Large intestine (tissue), 3 donors: ENCODE measurements around the gene PSMB1. TPM values are rescaled to one million over a fixed set of nuclear protein-coding genes. Genes with fewer than 3 reads are reported as not detected.

Experiments
- DNase-seq, 2 donors: peaks; one replicate each; pipeline versions ENCODE4 v3.0.0 to v3.0.0-alpha.2; 2013
- H3K27ac ChIP-seq: one replicate; pipeline ENCODE4 v1.5.1; 2013; ENCODE audit warnings: low read length
- H3K27me3 ChIP-seq: 2 replicates; pipeline ENCODE4 v1.6.1; 2013; ENCODE audit warnings: low read length; ENCODE audit not compliant: control insufficient read depth, insufficient read depth
- H3K36me3 ChIP-seq: 2 replicates; pipeline ENCODE4 v1.6.1; 2013; ENCODE audit warnings: low read length; ENCODE audit not compliant: control insufficient read depth, insufficient read depth
- H3K4me1 ChIP-seq: one replicate; pipeline ENCODE4 v1.6.1; 2013; ENCODE audit warnings: low read length; ENCODE audit not compliant: control insufficient read depth, insufficient read depth
- H3K4me3 ChIP-seq: one replicate; pipeline ENCODE4 v1.5.1; 2013; ENCODE audit warnings: low read length
- H3K9me3 ChIP-seq: one replicate; pipeline ENCODE4 v1.6.1; 2013; ENCODE audit warnings: mild to moderate bottlenecking, low read depth, low read length, moderate library complexity; ENCODE audit not compliant: control insufficient read depth
- WGBS: methylation state at CpG from one replicate; pipeline ENCODE4 v1.1.5; 2013; ENCODE audit warnings: low lambda C conversion rate; ENCODE audit not compliant: insufficient coverage; 5-methylcytosine and 5-hydroxymethylcytosine counted together
- polyA plus RNA-seq: library from polyadenylated mRNA; unstranded; fragments of 120-200 nt; gene quantifications from one replicate; pipeline ENCODE4 v1.2.1, GENCODE V29; 2013

Gene PSMB1
- polyA plus RNA-seq, 1 donor, result 188 TPM

GRCh38 chr6:170485159-170485558 lies 67.9 kb downstream of the PSMB1 start:
- Histone ChIP-seq H3K36me3 (no peaks in the 10 kb centered on the region), H3K4me3 (no peak overlapping the region), H3K27ac (no peak overlapping the region), H3K4me1 (no peaks in the 10 kb centered on the region), H3K27me3 (peaks cover 5% of the 10 kb centered on the region), H3K9me3 (no peaks in the 10 kb centered on the region)
- WGBS, result 90% methylated on average over 4 of the region's 5 CpGs
- DNase-seq, result no peak

Other genes starting within 250 kb of the PSMB1 start
- gene FAM120B, start 246.5 kb downstream of the PSMB1 start, polyA plus RNA-seq, result 27.7 TPM
- gene TBP, start 1.1 kb upstream of the PSMB1 start, polyA plus RNA-seq, result 20.2 TPM
- gene PDCD2, start 31.3 kb upstream of the PSMB1 start, polyA plus RNA-seq, result 67.7 TPM